DND-41 (cell line): Measurements from ENCODE around the gene MFAP2.
"Not testable (repeated sequence)": the region's sequence is repeated elsewhere in the genome, so short reads cannot be mapped to it uniquely, and the experiment has no call there.

ENCODE experiments used
- ATAC-seq: fragments of 200-7000 bp; cut with Tn5 transposase; 3 replicates; pipeline ENCODE4 v1.9.1; 2021; ENCODE audit warnings: low read depth; ENCODE audit not compliant: insufficient read depth
- DNase-seq: peaks from one replicate; pipeline ENCODE4 v3.0.0-alpha.2; 2020
- H2AFZ ChIP-seq: 2 replicates; pipeline ENCODE4 v1.6.0; 2012; ENCODE audit warnings: low read depth, low read length
- H3K27ac ChIP-seq: 2 replicates; pipeline ENCODE4 v1.5.1; 2012; ENCODE audit warnings: low read length, inconsistent platforms
- H3K27me3 ChIP-seq: fragments of 200-600 bp; sonication (generic); 2 replicates; pipeline ENCODE4 v1.6.0; 2012; ENCODE audit warnings: low read length, mild to moderate bottlenecking, inconsistent platforms; ENCODE audit not compliant: insufficient read depth, poor library complexity
- H3K36me3 ChIP-seq: 2 replicates; pipeline ENCODE4 v1.5.1; 2012; ENCODE audit warnings: low read length, inconsistent platforms; ENCODE audit not compliant: insufficient read depth
- H3K4me1 ChIP-seq: 2 replicates; pipeline ENCODE4 v1.5.1; 2012; ENCODE audit warnings: mild to moderate bottlenecking, low read length; ENCODE audit not compliant: insufficient read depth
- H3K4me2 ChIP-seq: 2 replicates; pipeline ENCODE4 v1.6.0; 2012; ENCODE audit warnings: mild to moderate bottlenecking, moderate library complexity, low read length, inconsistent platforms; ENCODE audit not compliant: insufficient read depth
- H3K4me3 ChIP-seq, 2 experiments: fragments of 200-600 bp in 1 of 2; shearing (Covaris generic) in 1 of 2; 2 replicates each; pipeline ENCODE4 v1.5.1; 2012 to 2016; ENCODE audit warnings: inconsistent platforms in 2 of 2, low read length in 2 of 2, mild to moderate bottlenecking in 2 of 2, low read depth in 1 of 2, moderate library complexity in 1 of 2
- H3K79me2 ChIP-seq: 2 replicates; pipeline ENCODE4 v1.6.0; 2012; ENCODE audit warnings: low read length, inconsistent platforms; ENCODE audit not compliant: insufficient read depth
- H3K9ac ChIP-seq: 2 replicates; pipeline ENCODE4 v1.6.0; 2012; ENCODE audit warnings: low read depth, mild to moderate bottlenecking, inconsistent platforms, low read length, moderate library complexity
- H3K9me3 ChIP-seq: 2 replicates; pipeline ENCODE4 v1.5.1; 2012; ENCODE audit warnings: low read length, moderate library complexity, mild to moderate bottlenecking, inconsistent platforms; ENCODE audit not compliant: insufficient read depth, severe bottlenecking
- H4K20me1 ChIP-seq: 2 replicates; pipeline ENCODE4 v1.6.0; 2012; ENCODE audit warnings: low read length; ENCODE audit not compliant: insufficient read depth
- EZH2 ChIP-seq: IDR thresholded peaks from 3 replicates; pipeline ENCODE4 v1.6.1; 2012; ENCODE audit warnings: borderline replicate concordance, low read depth, mild to moderate bottlenecking, moderate library complexity, low read length, inconsistent platforms; ENCODE audit not compliant: severe bottlenecking
- TF ChIP-seq, protein P1 (sequence below): IDR thresholded peaks from 2 replicates; pipeline ENCODE4 v1.5.1; 2012; ENCODE audit warnings: borderline replicate concordance, low read length, moderate library complexity, mild to moderate bottlenecking; ENCODE audit not compliant: poor library complexity, severe bottlenecking; ENCODE audit errors: extremely low read depth

The MFAP2 gene

DNA sequence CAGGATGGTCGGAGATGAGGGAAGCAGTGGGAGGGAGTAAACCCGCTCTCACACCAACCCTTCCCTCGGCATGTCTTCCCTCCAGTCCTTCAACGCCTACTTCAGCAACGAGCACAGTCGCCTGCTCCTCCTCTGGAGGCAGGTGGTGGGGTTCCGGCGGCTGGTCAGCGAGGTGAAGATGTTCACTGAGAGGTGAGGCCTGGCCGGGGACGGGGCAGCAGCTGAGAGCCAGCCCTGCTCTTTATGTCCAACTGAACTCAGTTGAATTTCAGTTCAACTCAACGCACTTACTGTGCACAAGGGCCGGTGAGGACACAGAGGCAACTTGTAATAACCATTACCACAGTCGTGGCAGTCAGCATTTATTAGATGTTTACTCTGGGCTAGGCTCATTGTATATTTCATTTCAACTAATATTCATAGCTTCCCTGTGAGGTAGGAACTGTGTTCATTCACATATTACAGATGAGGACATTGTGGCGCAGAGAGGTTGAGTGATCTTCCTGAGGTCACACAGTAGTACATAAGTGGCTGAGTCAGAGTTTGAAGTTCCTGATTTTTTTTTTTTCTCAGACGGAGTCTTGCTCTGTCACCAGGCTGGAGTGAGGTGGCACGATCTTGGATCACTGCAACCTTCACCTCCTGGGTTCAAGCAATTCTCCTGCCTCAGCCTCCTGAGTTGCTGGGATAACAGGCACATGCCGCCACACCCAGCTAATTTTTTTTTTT is 49.0 kb downstream of the MFAP2 start:
- H3K9me3 ChIP-seq, H2AFZ ChIP-seq, H3K27me3 ChIP-seq, ATAC-seq, H3K9ac ChIP-seq, H3K4me3 ChIP-seq, H3K27ac ChIP-seq, DNase-seq, H4K20me1 ChIP-seq, H3K79me2 ChIP-seq, H3K4me2 ChIP-seq: not testable (repeated sequence)
- peaks cover 13% of the 10 kb centered on the region for H3K4me1 ChIP-seq
- peaks cover 11% of the 10 kb centered on the region for H3K36me3 ChIP-seq

DNA sequence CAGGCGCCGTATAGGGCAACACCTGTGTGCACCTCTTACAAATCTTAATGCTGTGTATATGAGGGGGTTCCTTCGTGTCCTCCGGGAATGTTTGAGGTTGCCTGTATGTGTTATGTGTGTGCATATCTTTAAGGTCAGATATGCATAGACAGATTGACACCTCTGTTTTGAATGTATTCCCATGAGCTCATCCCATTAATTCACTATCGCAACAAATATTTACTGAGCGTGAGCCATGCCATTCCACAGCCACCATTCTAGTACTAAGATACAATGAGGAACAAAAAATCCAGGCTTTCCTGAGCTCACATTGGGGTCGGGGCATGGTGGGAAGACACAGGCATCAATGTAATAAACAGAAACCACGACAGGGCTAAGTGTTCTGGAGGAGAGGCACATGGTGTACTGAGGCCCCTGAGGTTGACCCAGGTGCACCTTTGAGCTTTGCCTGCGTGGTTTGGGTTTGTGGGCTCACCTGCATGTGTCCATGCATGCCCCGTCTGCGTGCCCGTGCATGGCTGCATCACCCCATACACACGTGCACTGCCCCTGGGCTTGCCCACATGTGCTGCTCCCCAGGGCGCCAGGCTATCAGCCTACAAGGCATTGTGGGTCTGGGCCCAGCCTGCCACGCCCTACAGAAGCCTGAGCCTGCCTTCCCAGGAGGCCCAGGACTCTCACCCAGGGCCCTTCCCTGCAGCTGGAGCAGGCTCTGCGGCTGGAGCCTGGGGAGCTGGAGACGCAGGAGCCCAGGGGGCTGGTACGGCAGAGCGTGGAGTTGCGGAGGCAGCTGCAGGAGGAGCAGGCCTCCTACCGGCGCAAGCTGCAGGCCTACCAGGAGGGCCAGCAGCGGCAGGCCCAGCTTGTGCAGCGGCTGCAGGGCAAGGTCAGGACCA is 51.0 kb downstream of the MFAP2 start:
- not testable (repeated sequence) for H4K20me1 ChIP-seq, H3K27me3 ChIP-seq, H3K4me3 ChIP-seq, H3K9ac ChIP-seq, H2AFZ ChIP-seq, H3K4me2 ChIP-seq, H3K79me2 ChIP-seq, H3K27ac ChIP-seq, H3K9me3 ChIP-seq
- H3K36me3 ChIP-seq = 0 out of 2 replicates have a peak, but pooled peaks cover 11% of the 10 kb centered on the region
- peaks cover 13% of the 10 kb centered on the region for H3K4me1 ChIP-seq
- ATAC-seq (peak; percentile 67), DNase-seq (peak; percentile 65)

DNA sequence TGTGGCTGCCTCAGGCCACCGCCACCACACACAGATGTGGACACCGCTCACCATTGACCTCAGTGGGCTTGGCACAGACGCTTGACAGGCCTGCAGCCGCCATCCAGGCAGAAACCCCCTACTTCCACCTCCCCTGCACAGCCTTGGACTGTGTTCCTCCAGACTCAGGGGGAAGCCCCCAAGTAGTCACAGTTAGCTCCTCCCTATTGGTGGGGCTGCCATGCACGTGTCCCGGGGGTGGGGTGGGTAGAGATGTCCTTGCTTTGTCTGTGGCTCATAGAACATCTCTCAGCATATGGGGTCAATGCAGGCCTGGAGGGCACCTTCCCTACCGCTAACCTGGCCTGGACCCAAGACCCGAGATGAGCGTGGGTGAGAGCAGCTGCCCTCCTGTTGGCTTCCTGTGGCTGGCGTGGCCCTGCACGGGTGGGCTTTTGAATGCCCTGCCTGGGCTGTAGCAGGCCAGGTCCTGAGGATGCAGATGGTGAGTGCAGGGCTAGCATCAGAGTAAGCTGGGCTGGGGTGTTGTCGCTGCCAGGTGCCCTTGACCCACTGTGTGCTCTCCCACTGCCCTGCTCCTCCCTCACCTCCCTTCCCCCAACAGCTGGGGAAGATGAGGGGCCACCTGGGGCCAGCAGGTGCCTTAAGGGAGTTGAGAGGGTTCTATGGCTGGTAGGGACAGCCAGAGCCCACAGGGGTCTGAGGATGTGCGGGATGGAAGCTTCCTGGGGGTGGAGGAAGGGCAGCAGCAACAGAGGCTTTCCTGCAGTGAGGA is 52.5 kb downstream of the MFAP2 start:
- H3K27me3 ChIP-seq = no peaks in the 10 kb centered on the region
- H2AFZ ChIP-seq = no peak overlapping the region
- no peak for DNase-seq
- no peak for TF ChIP-seq EZH2
- TF ChIP-seq, protein P1, sequence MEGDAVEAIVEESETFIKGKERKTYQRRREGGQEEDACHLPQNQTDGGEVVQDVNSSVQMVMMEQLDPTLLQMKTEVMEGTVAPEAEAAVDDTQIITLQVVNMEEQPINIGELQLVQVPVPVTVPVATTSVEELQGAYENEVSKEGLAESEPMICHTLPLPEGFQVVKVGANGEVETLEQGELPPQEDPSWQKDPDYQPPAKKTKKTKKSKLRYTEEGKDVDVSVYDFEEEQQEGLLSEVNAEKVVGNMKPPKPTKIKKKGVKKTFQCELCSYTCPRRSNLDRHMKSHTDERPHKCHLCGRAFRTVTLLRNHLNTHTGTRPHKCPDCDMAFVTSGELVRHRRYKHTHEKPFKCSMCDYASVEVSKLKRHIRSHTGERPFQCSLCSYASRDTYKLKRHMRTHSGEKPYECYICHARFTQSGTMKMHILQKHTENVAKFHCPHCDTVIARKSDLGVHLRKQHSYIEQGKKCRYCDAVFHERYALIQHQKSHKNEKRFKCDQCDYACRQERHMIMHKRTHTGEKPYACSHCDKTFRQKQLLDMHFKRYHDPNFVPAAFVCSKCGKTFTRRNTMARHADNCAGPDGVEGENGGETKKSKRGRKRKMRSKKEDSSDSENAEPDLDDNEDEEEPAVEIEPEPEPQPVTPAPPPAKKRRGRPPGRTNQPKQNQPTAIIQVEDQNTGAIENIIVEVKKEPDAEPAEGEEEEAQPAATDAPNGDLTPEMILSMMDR = no peak
- H4K20me1 ChIP-seq = peaks cover 5% of the 10 kb centered on the region
- H3K4me1 ChIP-seq = peaks cover 13% of the 10 kb centered on the region
- ATAC-seq = 0 out of 3 replicates have a peak, but pooled peaks have one; percentile 39
- H3K9ac ChIP-seq = no peak overlapping the region
- no peak overlapping the region for H3K4me2 ChIP-seq
- H3K27ac ChIP-seq = peak overlapping the region; percentile 10; the same call in 1 of the 2 replicates
- H3K9me3 ChIP-seq = no peaks in the 10 kb centered on the region
- H3K4me3 ChIP-seq = no peak overlapping the region
- 0 out of 2 replicates have a peak, but pooled peaks cover 11% of the 10 kb centered on the region for H3K36me3 ChIP-seq
- H3K79me2 ChIP-seq = no peaks in the 10 kb centered on the region; the same call in 1 of the 2 replicates

DNA sequence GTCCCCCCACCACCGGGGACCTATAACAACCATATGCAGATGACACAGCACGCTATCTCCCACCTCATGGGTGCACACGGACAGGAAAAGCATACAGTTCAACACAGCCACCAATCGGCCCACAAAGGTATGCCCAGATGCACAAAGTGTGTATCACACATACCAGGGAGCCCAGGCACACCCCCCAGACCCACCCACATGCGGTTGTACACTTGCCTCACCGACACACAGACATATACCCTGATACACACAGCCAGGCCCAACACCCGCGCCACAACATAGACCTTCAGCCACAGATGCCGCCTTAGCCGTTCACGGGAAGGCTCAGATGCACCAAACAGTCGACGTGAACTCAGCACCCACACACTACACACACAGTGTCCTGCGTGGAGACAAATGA is 53.2 kb downstream of the MFAP2 start:
- TF ChIP-seq, protein P1 = no peak
- no peak for TF ChIP-seq EZH2
- Histone ChIP-seq H3K4me1 (peaks cover 17% of the 10 kb centered on the region), H3K9me3 (no peaks in the 10 kb centered on the region), H3K27ac (no peak overlapping the region), H3K9ac (no peak overlapping the region), H3K79me2 (peaks cover 5% of the 10 kb centered on the region), H3K36me3 (0 out of 2 replicates have a peak, but pooled peaks cover 11% of the 10 kb centered on the region), H3K4me2 (no peak overlapping the region), H3K27me3 (no peaks in the 10 kb centered on the region), H2AFZ (no peak overlapping the region), H4K20me1 (peaks cover 5% of the 10 kb centered on the region), H3K4me3 (no peak overlapping the region)
- no peak for ATAC-seq
- DNase-seq = no peak
